ENCODE measurements around the gene LITAF. TPM values are rescaled to one million over a fixed set of nuclear protein-coding genes. Genes with fewer than 3 reads are reported as not detected.
"Not testable (repeated sequence)": the region's sequence is repeated elsewhere in the genome, so short reads cannot be mapped to it uniquely, and the experiment has no call there.

Gene LITAF
- polyA plus RNA-seq, 1 donor (not counting 4 experiments of a cell fraction or from before 2014, with no cell fraction given) = 85.4 TPM

- FAIRE-seq = no peak
- Histone ChIP-seq H3K9me3 (ENCODE audit: control insufficient read depth, low read depth, low read length) (no peaks in the 10 kb centered on the region), H2AFZ (ENCODE audit: control insufficient read depth, low read length) (no peak overlapping the region), H4K20me1 (ENCODE audit: control insufficient read depth, extremely low read depth, insufficient read depth, low read length) (no peaks in the 10 kb centered on the region), H3K9me1 (ENCODE audit: control insufficient read depth, extremely low read depth, insufficient read depth, low read length) (no peaks in the 10 kb centered on the region), H3K36me3 (ENCODE audit: control insufficient read depth in 2 of 2, extremely low read depth in 1 of 2, insufficient read depth in 2 of 2, low read length in 2 of 2) (no peaks in the 10 kb centered on the region), H3K4me2 (ENCODE audit: control insufficient read depth, extremely low read depth, insufficient read depth, low read depth, low read length) (no peak overlapping the region), H3K27me3 (ENCODE audit: control insufficient read depth, extremely low read depth, insufficient read depth, low read length) (peaks cover 8% of the 10 kb centered on the region), H3K4me1 (ENCODE audit: control insufficient read depth, extremely low read depth, insufficient read depth, low read length) (no peaks in the 10 kb centered on the region), H3K79me2 (ENCODE audit: control insufficient read depth, insufficient read depth, low read length) (no peaks in the 10 kb centered on the region), H3K9ac (ENCODE audit: control insufficient read depth, extremely low read depth, insufficient read depth, low read length) (no peak overlapping the region), H3K27ac (ENCODE audit: control insufficient read depth, insufficient read depth, low read length) (no peak overlapping the region), H3K4me3 (ENCODE audit: control insufficient read depth in 2 of 3, extremely low read depth in 1 of 3, insufficient read depth in 2 of 3, low read depth in 1 of 3, low read length in 3 of 3) (no peak overlapping the region)
- dilution Hi-C loops (cut with MboI; ENCODE audit: extremely low pct_ligation_motif_present, low sequenced_read_pairs) = no loop called here
- no peak for DNase-seq (ENCODE audit: low read depth, low spot score)
- TF ChIP-seq EZH2 (IDR thresholded peaks at IDR 0.05; ENCODE audit: low read length) (no peak), CTCF (optimal IDR thresholded peaks at IDR 0.05 in 1 of 3, IDR thresholded peaks at IDR 0.05 in 1 of 3, conservative IDR thresholded peaks at IDR 0.05 in 1 of 3; ENCODE audit: extremely low read depth in 1 of 3, insufficient read depth in 2 of 3, low read length in 3 of 3) (no peak)
Observed at GRCh38 chr16:11515540-11516430, 70.9 kb downstream of the LITAF start.

GRCh38 chr16:11514283-11514682 lies 72.4 kb downstream of the LITAF start:
- Histone ChIP-seq H4K20me1 (ENCODE audit: control insufficient read depth, extremely low read depth, insufficient read depth, low read length) (no peaks in the 10 kb centered on the region), H3K4me2 (ENCODE audit: control insufficient read depth, extremely low read depth, insufficient read depth, low read depth, low read length) (no peak overlapping the region), H3K79me2 (ENCODE audit: control insufficient read depth, insufficient read depth, low read length) (no peaks in the 10 kb centered on the region), H3K27ac (ENCODE audit: control insufficient read depth, insufficient read depth, low read length) (no peak overlapping the region), H3K9me3 (ENCODE audit: control insufficient read depth, low read depth, low read length) (no peaks in the 10 kb centered on the region), H3K4me3 (ENCODE audit: control insufficient read depth in 2 of 3, extremely low read depth in 1 of 3, insufficient read depth in 2 of 3, low read depth in 1 of 3, low read length in 3 of 3) (no peak overlapping the region), H3K36me3 (ENCODE audit: control insufficient read depth in 2 of 2, extremely low read depth in 1 of 2, insufficient read depth in 2 of 2, low read length in 2 of 2) (no peaks in the 10 kb centered on the region), H3K9me1 (ENCODE audit: control insufficient read depth, extremely low read depth, insufficient read depth, low read length) (no peaks in the 10 kb centered on the region), H3K27me3 (ENCODE audit: control insufficient read depth, extremely low read depth, insufficient read depth, low read length) (peaks cover 8% of the 10 kb centered on the region), H3K4me1 (ENCODE audit: control insufficient read depth, extremely low read depth, insufficient read depth, low read length) (no peaks in the 10 kb centered on the region), H3K9ac (ENCODE audit: control insufficient read depth, extremely low read depth, insufficient read depth, low read length) (no peak overlapping the region), H2AFZ (ENCODE audit: control insufficient read depth, low read length) (no peak overlapping the region)
- dilution Hi-C loops (cut with MboI; ENCODE audit: extremely low pct_ligation_motif_present, low sequenced_read_pairs) = no loop called here
- no peak for DNase-seq (ENCODE audit: low read depth, low spot score)
- no peak for TF ChIP-seq CTCF (optimal IDR thresholded peaks at IDR 0.05 in 1 of 3, IDR thresholded peaks at IDR 0.05 in 1 of 3, conservative IDR thresholded peaks at IDR 0.05 in 1 of 3; ENCODE audit: extremely low read depth in 1 of 3, insufficient read depth in 2 of 3, low read length in 3 of 3)
- no peak for TF ChIP-seq EZH2 (IDR thresholded peaks at IDR 0.05; ENCODE audit: low read length)
- no peak for FAIRE-seq

- H3K36me3 ChIP-seq (ENCODE audit: control insufficient read depth in 2 of 2, extremely low read depth in 1 of 2, insufficient read depth in 2 of 2, low read length in 2 of 2); H3K4me2 ChIP-seq (ENCODE audit: control insufficient read depth, extremely low read depth, insufficient read depth, low read depth, low read length); H3K9ac ChIP-seq (ENCODE audit: control insufficient read depth, extremely low read depth, insufficient read depth, low read length); H3K27ac ChIP-seq (ENCODE audit: control insufficient read depth, insufficient read depth, low read length); DNase-seq (ENCODE audit: low read depth, low spot score); FAIRE-seq; H3K79me2 ChIP-seq (ENCODE audit: control insufficient read depth, insufficient read depth, low read length); H3K9me3 ChIP-seq (ENCODE audit: control insufficient read depth, low read depth, low read length); H2AFZ ChIP-seq (ENCODE audit: control insufficient read depth, low read length); H3K9me1 ChIP-seq (ENCODE audit: control insufficient read depth, extremely low read depth, insufficient read depth, low read length); dilution Hi-C loops (cut with MboI; ENCODE audit: extremely low pct_ligation_motif_present, low sequenced_read_pairs); H3K4me1 ChIP-seq (ENCODE audit: control insufficient read depth, extremely low read depth, insufficient read depth, low read length); H3K4me3 ChIP-seq (ENCODE audit: control insufficient read depth in 2 of 3, extremely low read depth in 1 of 3, insufficient read depth in 2 of 3, low read depth in 1 of 3, low read length in 3 of 3); H4K20me1 ChIP-seq (ENCODE audit: control insufficient read depth, extremely low read depth, insufficient read depth, low read length); H3K27me3 ChIP-seq (ENCODE audit: control insufficient read depth, extremely low read depth, insufficient read depth, low read length): not testable (repeated sequence)
Observed at GRCh38 chr16:11513366-11513765, 73.4 kb downstream of the LITAF start.

Measured in keratinocyte (primary cell).